Immature natural killer cell (primary cell): ENCODE data around the gene CRNKL1. TPM values are rescaled to one million over a fixed set of nuclear protein-coding genes. Genes with fewer than 3 reads are reported as not detected.
A peak's percentile ranks its signal among the peaks of the same experiment; 100 is the strongest.

ENCODE experiments used
- DNase-seq, 3 donors: peaks; one replicate each; pipeline ENCODE4 v3.0.0; 2022; ENCODE audit warnings: mixed read lengths in 1 of 3
- H3K27ac Mint-ChIP-seq, 6 donors: one replicate each; pipeline ENCODE4 v1.8.0; 2020; ENCODE audit warnings: mixed read lengths in 6 of 6, mild to moderate bottlenecking in 5 of 6, inconsistent platforms in 4 of 6, moderate library complexity in 3 of 6
- H3K27me3 Mint-ChIP-seq, 3 donors: one replicate each; pipeline ENCODE4 v1.8.0; 2020 to 2021; ENCODE audit warnings: low read depth in 3 of 3, mild to moderate bottlenecking in 3 of 3, mixed read lengths in 3 of 3, moderate library complexity in 3 of 3, inconsistent platforms in 1 of 3
- H3K36me3 Mint-ChIP-seq, 3 donors: one replicate each; pipeline ENCODE4 v1.8.0; 2020; ENCODE audit warnings: mixed read lengths in 3 of 3, inconsistent platforms in 2 of 3, mild to moderate bottlenecking in 2 of 3
- H3K4me1 Mint-ChIP-seq, 2 donors: one replicate each; pipeline ENCODE4 v1.8.0; 2020; ENCODE audit warnings: inconsistent platforms in 2 of 2, mild to moderate bottlenecking in 2 of 2, mixed read lengths in 2 of 2, moderate library complexity in 1 of 2
- H3K4me3 Mint-ChIP-seq, 5 donors: one replicate each; pipeline ENCODE4 v1.8.0; 2020; ENCODE audit warnings: mild to moderate bottlenecking in 5 of 5, mixed read lengths in 5 of 5, inconsistent platforms in 3 of 5, moderate library complexity in 3 of 5
- H3K9me3 Mint-ChIP-seq, 6 donors: one replicate each; pipeline ENCODE4 v1.8.0; 2020; ENCODE audit warnings: mild to moderate bottlenecking in 6 of 6, mixed read lengths in 6 of 6, inconsistent platforms in 4 of 6, moderate library complexity in 3 of 6
- polyA plus RNA-seq, 3 donors: library from polyadenylated mRNA; unstranded; fragments of 300-500 nt; fragmentation: Illumina TruSeq; gene quantifications; one replicate each; pipeline ENCODE4 v1.2.3, GENCODE V29; 2021

CRNKL1 gene
- polyA plus RNA-seq, 3 donors from 2014 or later, result 11.2 to 19.0 (median 11.3) TPM

DNA sequence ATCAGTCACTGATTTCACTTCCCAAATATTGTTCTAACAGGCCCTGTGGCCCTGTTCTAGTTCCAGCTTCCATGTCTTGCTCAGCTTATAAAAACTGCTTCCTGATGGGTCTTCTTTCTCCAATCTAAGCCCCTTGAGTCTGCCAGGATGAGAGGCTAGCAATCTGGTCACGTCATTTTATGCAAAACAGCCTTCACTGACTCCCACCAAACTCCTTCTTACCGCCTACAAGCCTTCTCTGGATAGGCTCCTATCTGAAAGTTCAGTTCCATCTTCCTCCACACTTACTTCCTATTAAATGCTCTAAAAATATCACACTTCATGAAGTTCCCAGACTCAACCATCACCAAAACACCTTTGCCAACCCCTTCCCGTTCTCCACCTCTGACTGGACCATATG lies 15.5 kb downstream of the CRNKL1 start:
- Mint-ChIP-seq H3K4me1 (no peaks in the 10 kb centered on the region), H3K4me3 (no peak overlapping the region), H3K9me3 (no peaks in the 10 kb centered on the region), H3K27me3 (no peaks in the 10 kb centered on the region), H3K27ac (peak overlapping the region in 3 of 6 donors; percentile 1 to 15 (median 5)), H3K36me3 (peaks cover 17 to 43% (median 38%) of the 10 kb centered on the region in 3 donors)
- DNase-seq, result no peak

- no peak for DNase-seq
- Mint-ChIP-seq H3K27ac (peak overlapping the region in 1 of 6 donors; percentile 5), H3K27me3 (no peaks in the 10 kb centered on the region), H3K36me3 (peaks cover 19 to 36% (median 29%) of the 10 kb centered on the region in 3 donors), H3K9me3 (no peaks in the 10 kb centered on the region), H3K4me1 (no peaks in the 10 kb centered on the region), H3K4me3 (no peak overlapping the region)
Measured at GRCh38 chr20:20034486-20034885, 17.8 kb downstream of the CRNKL1 start.

GRCh38 chr20:20031790-20032189 lies 20.5 kb downstream of the CRNKL1 start:
- Mint-ChIP-seq H3K27me3 (no peaks in the 10 kb centered on the region), H3K4me1 (peaks cover 0 to 4% of the 10 kb centered on the region in 2 donors), H3K4me3 (no peak overlapping the region), H3K36me3 (peaks cover 11 to 28% (median 23%) of the 10 kb centered on the region in 3 donors), H3K27ac (peak overlapping the region in 1 of 6 donors; percentile 18), H3K9me3 (no peaks in the 10 kb centered on the region)
- DNase-seq, result no peak

DNA sequence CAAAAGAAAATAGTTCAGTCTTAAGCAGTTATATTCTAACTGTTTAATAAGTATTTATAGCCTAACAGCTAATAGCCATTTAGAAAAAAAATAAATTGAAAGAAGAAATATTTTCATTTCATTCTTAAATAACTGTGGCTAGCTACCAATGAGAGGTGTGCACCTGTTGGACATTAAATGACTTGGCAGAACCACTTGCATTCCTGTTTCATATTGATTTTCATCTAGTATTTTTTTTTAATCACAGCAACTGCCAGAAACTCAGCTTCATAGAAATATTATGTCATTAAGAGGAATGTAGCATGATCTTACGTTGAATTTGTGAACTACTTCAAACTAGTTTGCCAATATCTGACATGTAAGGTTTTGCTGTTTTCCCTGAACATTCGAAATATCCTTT lies 25.0 kb downstream of the CRNKL1 start:
- Mint-ChIP-seq H3K4me3 (no peak overlapping the region), H3K9me3 (no peaks in the 10 kb centered on the region), H3K27ac (no peak overlapping the region), H3K4me1 (peaks cover 2 to 22% of the 10 kb centered on the region in 2 donors), H3K27me3 (no peaks in the 10 kb centered on the region), H3K36me3 (peaks cover 4 to 9% (median 5%) of the 10 kb centered on the region in 3 donors)
- no peak for DNase-seq

DNA sequence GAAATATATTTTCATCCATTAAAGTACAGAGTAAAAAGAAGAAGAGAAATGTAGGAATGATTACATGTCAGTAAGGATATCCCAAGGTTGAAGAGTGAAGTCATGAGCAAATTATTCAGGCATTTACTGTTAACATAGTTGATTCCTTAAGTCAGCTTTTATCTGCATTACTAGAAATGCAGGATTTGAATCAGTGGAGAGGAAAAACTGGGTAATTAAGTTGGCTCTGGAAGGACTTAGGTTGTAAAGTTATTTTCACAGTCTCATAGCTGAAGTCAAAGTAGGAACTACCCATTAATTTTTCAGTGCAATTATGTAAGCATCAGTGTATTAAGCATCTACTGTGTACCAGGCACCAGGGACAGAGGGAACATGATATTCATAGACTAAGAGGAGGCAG lies 27.3 kb downstream of the CRNKL1 start:
- Mint-ChIP-seq H3K4me1 (peaks cover 14 to 43% of the 10 kb centered on the region in 2 donors), H3K36me3 (peaks cover 0 to 4% (median 4%) of the 10 kb centered on the region in 3 donors), H3K4me3 (no peak overlapping the region)

GRCh38 chr20:20023395-20023794 lies 28.9 kb downstream of the CRNKL1 start:
- Mint-ChIP-seq H3K9me3 (no peaks in the 10 kb centered on the region), H3K27me3 (no peaks in the 10 kb centered on the region), H3K36me3 (peaks cover 0 to under 1% (median under 1%) of the 10 kb centered on the region in 3 donors), H3K4me3 (no peak overlapping the region), H3K4me1 (peaks cover 23 to 53% of the 10 kb centered on the region in 2 donors), H3K27ac (no peak overlapping the region)
- DNase-seq, result no peak

More for the DNA sequence above, 27.3 kb downstream of the CRNKL1 start:
- H3K27ac Mint-ChIP-seq, result peak overlapping the region in 2 of 6 donors; percentile 5 to 30
- H3K27me3 Mint-ChIP-seq, result no peaks in the 10 kb centered on the region
- H3K9me3 Mint-ChIP-seq, result no peaks in the 10 kb centered on the region
- DNase-seq, result no peak

DNA sequence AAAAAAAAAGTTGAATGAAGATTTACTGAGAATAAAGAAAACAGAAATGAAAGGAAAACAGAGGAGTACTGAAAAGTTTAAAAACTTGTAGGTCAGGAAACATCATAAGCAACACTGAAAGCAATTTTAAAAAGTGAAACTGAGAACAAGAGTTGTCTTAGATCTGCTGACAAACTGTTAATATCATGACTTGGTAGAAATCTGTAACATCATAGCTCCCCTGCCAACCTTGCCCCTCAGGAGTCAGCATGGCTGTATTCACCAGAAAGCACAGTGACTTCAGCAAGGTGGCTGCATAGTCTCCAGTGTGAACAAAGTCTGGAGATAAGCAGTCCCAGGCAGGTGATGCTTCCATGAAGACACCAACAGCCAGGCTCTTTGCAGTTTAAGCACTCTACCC lies 29.8 kb downstream of the CRNKL1 start:
- H3K9me3 Mint-ChIP-seq, result no peaks in the 10 kb centered on the region
- no peak overlapping the region for H3K4me3 Mint-ChIP-seq
- DNase-seq, result no peak
- H3K4me1 Mint-ChIP-seq, result peaks cover 31 to 61% of the 10 kb centered on the region in 2 donors
- H3K27ac Mint-ChIP-seq, result peak overlapping the region in 1 of 6 donors; percentile 39
- H3K36me3 Mint-ChIP-seq, result no peaks in the 10 kb centered on the region
- peaks cover 0 to 2% (median 0%) of the 10 kb centered on the region in 3 donors for H3K27me3 Mint-ChIP-seq

- Mint-ChIP-seq H3K27ac (peak overlapping the region in 4 of 6 donors; percentile 0 to 48 (median 17)), H3K9me3 (no peaks in the 10 kb centered on the region), H3K4me3 (no peak overlapping the region), H3K27me3 (peaks cover 0 to 6% (median 0%) of the 10 kb centered on the region in 3 donors), H3K4me1 (peaks cover 34 to 65% of the 10 kb centered on the region in 2 donors), H3K36me3 (no peaks in the 10 kb centered on the region)
- DNase-seq, result no peak
Measured at GRCh38 chr20:20021835-20022234, 30.4 kb downstream of the CRNKL1 start.

DNA sequence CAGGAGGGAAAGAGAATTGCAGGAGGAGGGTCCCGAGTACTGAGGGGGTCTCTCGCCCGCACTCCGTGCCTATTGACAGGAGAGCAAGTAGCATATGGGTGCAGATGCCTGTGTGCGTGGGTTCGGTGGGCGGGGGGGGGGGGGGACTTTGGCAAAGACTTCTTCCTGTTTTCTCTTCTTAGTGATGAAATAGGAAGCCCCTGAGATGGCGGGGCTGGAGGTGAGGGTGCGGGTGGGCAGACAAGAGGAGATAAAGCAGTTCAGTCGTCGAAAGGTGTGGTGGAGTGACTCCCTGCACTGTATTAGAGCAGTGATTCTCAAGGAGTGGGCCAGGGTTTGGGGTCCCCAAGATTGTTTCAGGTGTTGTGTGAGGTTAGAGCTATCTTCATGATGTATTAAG lies 31.4 kb downstream of the CRNKL1 start:
- Mint-ChIP-seq H3K9me3 (no peaks in the 10 kb centered on the region), H3K36me3 (no peaks in the 10 kb centered on the region), H3K4me3 (no peak overlapping the region), H3K4me1 (peaks cover 38 to 67% of the 10 kb centered on the region in 2 donors), H3K27me3 (peaks cover 0 to 7% (median 0%) of the 10 kb centered on the region in 3 donors), H3K27ac (peak overlapping the region in 3 of 6 donors; percentile 27 to 68 (median 42))
- no peak for DNase-seq

- H3K4me3 Mint-ChIP-seq, result peak overlapping the region; percentile 83 to 89 (median 86)
- H3K27ac Mint-ChIP-seq, result peak overlapping the region in 4 of 6 donors; percentile 11 to 36 (median 22)
- DNase-seq, result no peak
- H3K27me3 Mint-ChIP-seq, result peaks cover 0 to 7% (median 0%) of the 10 kb centered on the region in 3 donors
- H3K9me3 Mint-ChIP-seq, result no peaks in the 10 kb centered on the region
- no peaks in the 10 kb centered on the region for H3K36me3 Mint-ChIP-seq
- H3K4me1 Mint-ChIP-seq, result peaks cover 36 to 59% of the 10 kb centered on the region in 2 donors
Measured at GRCh38 chr20:20019123-20019522, 33.1 kb downstream of the CRNKL1 start.

GRCh38 chr20:20018366-20018765 lies 33.9 kb downstream of the CRNKL1 start:
- DNase-seq, result no peak
- Mint-ChIP-seq H3K4me3 (peak overlapping the region; percentile 83 to 89 (median 86)), H3K27ac (peak overlapping the region; percentile 54 to 88 (median 80)), H3K4me1 (peaks cover 36 to 51% of the 10 kb centered on the region in 2 donors), H3K27me3 (peaks cover 0 to 7% (median 0%) of the 10 kb centered on the region in 3 donors), H3K36me3 (no peaks in the 10 kb centered on the region), H3K9me3 (no peaks in the 10 kb centered on the region)

DNA sequence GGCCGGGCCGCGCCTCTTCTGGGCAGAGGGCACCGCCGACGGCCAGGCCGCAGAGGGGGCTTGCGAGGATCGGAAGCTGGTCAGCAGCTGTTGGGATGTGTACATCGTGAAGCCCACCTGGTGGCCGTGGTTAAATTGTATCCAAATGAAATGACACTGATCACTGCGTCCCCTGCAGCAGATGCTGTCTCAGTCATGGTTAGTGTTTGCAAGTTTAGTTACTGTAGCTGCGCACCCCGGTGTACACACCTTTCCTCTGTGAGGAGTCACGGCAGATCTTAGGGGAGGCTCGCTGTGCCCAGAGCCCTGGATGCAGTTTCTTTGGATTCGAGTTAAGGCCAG lies 34.5 kb downstream of the CRNKL1 start:
- Mint-ChIP-seq H3K4me3 (peak overlapping the region; percentile 83 to 89 (median 86)), H3K27me3 (peaks cover 0 to 9% (median 0%) of the 10 kb centered on the region in 3 donors), H3K36me3 (no peaks in the 10 kb centered on the region), H3K4me1 (peaks cover 36 to 50% of the 10 kb centered on the region in 2 donors), H3K9me3 (no peaks in the 10 kb centered on the region), H3K27ac (peak overlapping the region; percentile 62 to 88 (median 82))
- DNase-seq, result peak in 2 of 3 donors; percentile 7 to 8

DNA sequence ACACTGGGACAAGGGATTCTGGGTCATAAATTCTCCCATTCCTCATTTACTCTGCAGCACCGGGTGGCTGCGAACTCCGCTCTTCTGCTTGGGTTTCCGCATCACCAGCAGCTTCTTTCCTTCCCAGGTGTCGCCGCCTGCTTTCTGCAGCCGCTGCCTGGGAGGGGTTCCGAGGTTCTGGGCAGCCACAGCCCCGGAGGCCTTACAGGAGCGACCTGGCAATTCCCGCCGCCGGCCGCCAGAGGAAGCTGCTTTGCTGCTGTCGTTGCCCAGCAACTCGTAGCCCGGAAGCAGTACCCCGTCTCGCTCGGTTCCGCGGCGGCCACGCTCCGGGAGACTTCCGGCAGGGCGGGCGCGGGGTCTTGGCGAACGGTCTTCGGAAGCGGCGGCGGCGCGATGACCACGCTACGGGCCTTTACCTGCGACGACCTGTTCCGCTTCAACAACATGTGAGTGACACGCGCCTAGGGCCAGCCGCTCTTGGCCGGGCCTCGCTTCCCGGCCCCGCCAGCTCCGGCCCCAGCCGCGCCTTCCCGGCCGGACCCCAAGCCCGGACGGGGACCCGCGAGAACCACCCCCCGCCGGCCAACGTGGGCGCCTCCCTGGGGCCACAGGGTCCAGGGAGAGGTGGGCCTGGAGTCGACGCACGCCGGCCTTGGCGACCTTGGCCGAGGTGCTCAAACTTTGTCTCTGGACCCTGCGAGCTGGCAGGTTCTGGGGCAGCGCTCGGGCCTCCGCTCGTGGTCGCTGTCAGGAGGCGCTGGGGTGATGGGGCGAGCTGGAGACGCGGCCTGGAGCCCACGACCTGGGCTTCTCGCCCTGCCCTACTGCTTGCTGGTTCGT lies 35.0 kb downstream of the CRNKL1 start, which contains the start of gene NAA20:
Gene NAA20 (plus strand): TSS at position 362 of the 843 bp plus-strand sequence. CDS start 35 bp downstream, at position 397.
- Mint-ChIP-seq H3K36me3 (no peaks in the 10 kb centered on the region), H3K4me1 (peaks cover 36 to 50% of the 10 kb centered on the region in 2 donors), H3K27ac (peak within 1 kb of the TSS; percentile 83 to 94 (median 90)), H3K4me3 (peak within 1 kb of the TSS; percentile 86 to 94 (median 89)), H3K9me3 (no peaks in the 10 kb centered on the region), H3K27me3 (peaks cover 0 to 11% (median 3%) of the 10 kb centered on the region in 3 donors)
- DNase-seq, result peak; percentile 86 to 88 (median 87)

- H3K4me3 Mint-ChIP-seq, result no peak overlapping the region
- H3K27ac Mint-ChIP-seq, result no peak overlapping the region
- no peak for DNase-seq
- peaks cover 25 to 26% of the 10 kb centered on the region in 2 donors for H3K4me1 Mint-ChIP-seq
- H3K36me3 Mint-ChIP-seq, result no peaks in the 10 kb centered on the region
- H3K9me3 Mint-ChIP-seq, result no peaks in the 10 kb centered on the region
- peaks cover 3 to 16% (median 8%) of the 10 kb centered on the region in 3 donors for H3K27me3 Mint-ChIP-seq
Measured at GRCh38 chr20:20014659-20015058, 37.6 kb downstream of the CRNKL1 start.
